Immature natural killer cell (primary cell): ENCODE results near the gene RNF146. TPM values are rescaled to one million over a fixed set of nuclear protein-coding genes. Genes with fewer than 3 reads are reported as not detected.
"Not testable (repeated sequence)": the region's sequence is repeated elsewhere in the genome, so short reads cannot be mapped to it uniquely, and the experiment has no call there.

Source experiments
- DNase-seq, 3 donors: peaks; one replicate each; pipeline ENCODE4 v3.0.0; 2022; ENCODE audit warnings: mixed read lengths in 1 of 3
- H3K27ac Mint-ChIP-seq, 6 donors: one replicate each; pipeline ENCODE4 v1.8.0; 2020; ENCODE audit warnings: mixed read lengths in 6 of 6, mild to moderate bottlenecking in 5 of 6, inconsistent platforms in 4 of 6, moderate library complexity in 3 of 6
- H3K27me3 Mint-ChIP-seq, 3 donors: one replicate each; pipeline ENCODE4 v1.8.0; 2020 to 2021; ENCODE audit warnings: low read depth in 3 of 3, mild to moderate bottlenecking in 3 of 3, mixed read lengths in 3 of 3, moderate library complexity in 3 of 3, inconsistent platforms in 1 of 3
- H3K36me3 Mint-ChIP-seq, 3 donors: one replicate each; pipeline ENCODE4 v1.8.0; 2020; ENCODE audit warnings: mixed read lengths in 3 of 3, inconsistent platforms in 2 of 3, mild to moderate bottlenecking in 2 of 3
- H3K4me1 Mint-ChIP-seq, 2 donors: one replicate each; pipeline ENCODE4 v1.8.0; 2020; ENCODE audit warnings: inconsistent platforms in 2 of 2, mild to moderate bottlenecking in 2 of 2, mixed read lengths in 2 of 2, moderate library complexity in 1 of 2
- H3K4me3 Mint-ChIP-seq, 5 donors: one replicate each; pipeline ENCODE4 v1.8.0; 2020; ENCODE audit warnings: mild to moderate bottlenecking in 5 of 5, mixed read lengths in 5 of 5, inconsistent platforms in 3 of 5, moderate library complexity in 3 of 5
- H3K9me3 Mint-ChIP-seq, 6 donors: one replicate each; pipeline ENCODE4 v1.8.0; 2020; ENCODE audit warnings: mild to moderate bottlenecking in 6 of 6, mixed read lengths in 6 of 6, inconsistent platforms in 4 of 6, moderate library complexity in 3 of 6
- polyA plus RNA-seq, 3 donors: library from polyadenylated mRNA; unstranded; fragments of 300-500 nt; fragmentation: Illumina TruSeq; gene quantifications; one replicate each; pipeline ENCODE4 v1.2.3, GENCODE V29; 2021

RNF146 gene, protein sequence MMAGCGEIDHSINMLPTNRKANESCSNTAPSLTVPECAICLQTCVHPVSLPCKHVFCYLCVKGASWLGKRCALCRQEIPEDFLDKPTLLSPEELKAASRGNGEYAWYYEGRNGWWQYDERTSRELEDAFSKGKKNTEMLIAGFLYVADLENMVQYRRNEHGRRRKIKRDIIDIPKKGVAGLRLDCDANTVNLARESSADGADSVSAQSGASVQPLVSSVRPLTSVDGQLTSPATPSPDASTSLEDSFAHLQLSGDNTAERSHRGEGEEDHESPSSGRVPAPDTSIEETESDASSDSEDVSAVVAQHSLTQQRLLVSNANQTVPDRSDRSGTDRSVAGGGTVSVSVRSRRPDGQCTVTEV
- 10 to 100 TPM; 11.3 to 26.9 (median 25.1) TPM for polyA plus RNA-seq

GRCh38 chr6:127266178-127266891, at the start of gene RNF146:
Gene RNF146, plus strand, starts transcription at chr6:127266864. Its CDS starts 13,475 bp downstream, at chr6:127280339.
- peak; percentile 80 to 82 (median 82) for DNase-seq
- peaks cover 5 to 13% (median 8%) of the 10 kb centered on the region in 3 donors for H3K27me3 Mint-ChIP-seq
- H3K4me1 Mint-ChIP-seq, result peaks cover 41 to 53% of the 10 kb centered on the region in 2 donors
- H3K4me3 Mint-ChIP-seq, result peak within 1 kb of the TSS; percentile 92 to 100 (median 98)
- no peaks in the 10 kb centered on the region for H3K9me3 Mint-ChIP-seq
- no peaks in the 10 kb centered on the region for H3K36me3 Mint-ChIP-seq
- H3K27ac Mint-ChIP-seq, result peak within 1 kb of the TSS; percentile 96 to 100 (median 99)

DNA sequence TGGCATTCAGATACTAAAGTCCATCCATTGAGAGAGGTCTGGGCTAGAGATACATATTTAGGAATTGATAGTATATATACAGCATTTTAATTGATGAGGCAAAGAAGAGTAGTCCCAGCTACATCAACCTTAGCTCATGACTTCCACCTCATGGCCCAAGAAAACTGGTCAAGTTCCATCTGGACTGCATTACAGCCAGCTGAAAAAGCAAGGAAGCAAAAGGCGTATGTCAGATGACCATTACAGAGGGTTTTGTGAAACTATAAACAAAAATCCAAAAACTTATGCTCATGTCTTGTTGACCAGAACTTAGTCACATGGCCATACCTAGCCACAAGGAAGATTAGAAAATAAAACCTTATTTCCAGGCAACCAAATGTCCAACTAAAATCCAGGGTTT, 46.8 kb upstream of the RNF146 start:
- Mint-ChIP-seq H3K36me3 (no peaks in the 10 kb centered on the region), H3K27me3 (peaks cover 0 to 8% (median 2%) of the 10 kb centered on the region in 3 donors), H3K9me3 (peaks cover 0 to 3% (median 0%) of the 10 kb centered on the region in 6 donors), H3K4me1 (no peaks in the 10 kb centered on the region), H3K4me3 (no peak overlapping the region), H3K27ac (no peak overlapping the region)
- no peak for DNase-seq

- Mint-ChIP-seq H3K36me3 (no peaks in the 10 kb centered on the region), H3K27me3 (peaks cover 0 to 8% (median 2%) of the 10 kb centered on the region in 3 donors), H3K4me3 (no peak overlapping the region), H3K27ac (no peak overlapping the region), H3K9me3 (peaks cover 0 to 3% (median 0%) of the 10 kb centered on the region in 6 donors), H3K4me1 (no peaks in the 10 kb centered on the region)
- no peak for DNase-seq
These were observed 45.5 kb upstream of the RNF146 start for GRCh38 chr6:127221201-127221600.

DNA sequence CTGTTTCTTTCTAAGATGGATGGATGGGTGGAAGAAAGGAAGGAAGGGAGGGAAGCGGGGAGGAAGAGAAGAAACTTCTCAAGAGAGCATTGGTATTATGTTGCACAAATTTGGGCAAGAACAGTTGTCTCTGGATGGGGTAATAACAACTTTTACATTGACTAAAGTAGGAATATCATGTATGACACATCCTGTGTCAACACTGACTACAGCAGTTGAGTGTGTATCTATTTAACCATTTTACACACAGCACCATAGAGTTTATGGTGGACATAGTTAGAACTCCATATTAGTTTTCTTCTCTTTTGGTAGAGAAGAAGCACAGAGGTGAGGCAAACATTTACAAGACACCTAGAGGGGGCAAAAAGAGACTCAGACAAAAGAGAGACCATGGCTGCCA, 44.2 kb upstream of the RNF146 start:
- Mint-ChIP-seq H3K4me3 (no peak overlapping the region), H3K4me1 (no peaks in the 10 kb centered on the region), H3K36me3 (no peaks in the 10 kb centered on the region), H3K9me3 (peaks cover 0 to 2% (median 0%) of the 10 kb centered on the region in 6 donors), H3K27ac (no peak overlapping the region), H3K27me3 (peaks cover 0 to 5% (median 2%) of the 10 kb centered on the region in 3 donors)
- no peak for DNase-seq

GRCh38 chr6:127225497-127225896, 41.2 kb upstream of the RNF146 start:
- DNase-seq, result no peak
- H3K4me3 Mint-ChIP-seq, result no peak overlapping the region
- H3K36me3 Mint-ChIP-seq, result no peaks in the 10 kb centered on the region
- H3K9me3 Mint-ChIP-seq, result peaks cover 0 to 3% (median under 1%) of the 10 kb centered on the region in 6 donors
- no peak overlapping the region for H3K27ac Mint-ChIP-seq
- H3K4me1 Mint-ChIP-seq, result no peaks in the 10 kb centered on the region
- peaks cover 0 to 13% (median 2%) of the 10 kb centered on the region in 3 donors for H3K27me3 Mint-ChIP-seq

DNA sequence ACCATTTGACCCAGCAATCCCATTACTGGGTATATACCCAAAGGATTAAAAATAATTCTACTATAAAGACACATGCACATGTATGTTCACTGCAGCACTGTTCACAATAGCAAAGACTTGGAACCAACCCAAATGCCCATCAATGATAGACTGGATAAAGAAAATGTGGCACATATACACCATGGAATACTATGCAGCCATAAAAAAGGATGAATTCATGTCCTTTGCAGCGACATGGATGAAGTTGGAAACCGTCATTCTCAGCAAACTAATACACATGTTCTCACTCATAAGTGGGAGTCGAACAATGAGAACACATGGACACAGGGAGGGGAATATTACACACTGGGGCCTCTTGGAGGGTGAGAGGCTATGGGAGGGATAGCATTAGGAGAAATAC, 32.8 kb upstream of the RNF146 start:
- DNase-seq, H3K27ac Mint-ChIP-seq, H3K4me3 Mint-ChIP-seq, H3K4me1 Mint-ChIP-seq, H3K36me3 Mint-ChIP-seq: not testable (repeated sequence)
- peaks cover 2 to 30% (median 8%) of the 10 kb centered on the region in 6 donors for H3K9me3 Mint-ChIP-seq
- H3K27me3 Mint-ChIP-seq, result peaks cover 0 to 11% (median 2%) of the 10 kb centered on the region in 3 donors

- DNase-seq, result no peak
- Mint-ChIP-seq H3K4me3 (no peak overlapping the region), H3K27ac (no peak overlapping the region), H3K9me3 (peaks cover 0 to 4% (median 0%) of the 10 kb centered on the region in 6 donors), H3K36me3 (no peaks in the 10 kb centered on the region), H3K4me1 (no peaks in the 10 kb centered on the region), H3K27me3 (peaks cover 2 to 5% (median 3%) of the 10 kb centered on the region in 3 donors)
These were observed 23.2 kb upstream of the RNF146 start for GRCh38 chr6:127243501-127243900.

- Mint-ChIP-seq H3K4me1 (no peaks in the 10 kb centered on the region), H3K27me3 (peaks cover 0 to 6% (median 3%) of the 10 kb centered on the region in 3 donors), H3K4me3 (no peak overlapping the region), H3K27ac (no peak overlapping the region), H3K9me3 (no peaks in the 10 kb centered on the region), H3K36me3 (no peaks in the 10 kb centered on the region)
- DNase-seq, result no peak
These were observed 19.3 kb upstream of the RNF146 start for GRCh38 chr6:127247114-127248096.

GRCh38 chr6:127249621-127250020, 17.0 kb upstream of the RNF146 start:
- Mint-ChIP-seq H3K27ac (no peak overlapping the region), H3K4me3 (no peak overlapping the region), H3K27me3 (peaks cover 0 to 6% (median 3%) of the 10 kb centered on the region in 3 donors), H3K36me3 (no peaks in the 10 kb centered on the region), H3K4me1 (no peaks in the 10 kb centered on the region), H3K9me3 (no peaks in the 10 kb centered on the region)
- DNase-seq, result no peak

GRCh38 chr6:127255286-127255685, 11.4 kb upstream of the RNF146 start:
- Mint-ChIP-seq H3K36me3 (no peaks in the 10 kb centered on the region), H3K9me3 (no peaks in the 10 kb centered on the region), H3K4me1 (no peaks in the 10 kb centered on the region), H3K27ac (no peak overlapping the region), H3K4me3 (no peak overlapping the region), H3K27me3 (peaks cover 3 to 5% (median 3%) of the 10 kb centered on the region in 3 donors)
- no peak for DNase-seq

- DNase-seq, result no peak
- no peaks in the 10 kb centered on the region for H3K36me3 Mint-ChIP-seq
- H3K9me3 Mint-ChIP-seq, result no peaks in the 10 kb centered on the region
- no peak overlapping the region for H3K4me3 Mint-ChIP-seq
- H3K27ac Mint-ChIP-seq, result no peak overlapping the region
- peaks cover 15 to 19% of the 10 kb centered on the region in 2 donors for H3K4me1 Mint-ChIP-seq
- H3K27me3 Mint-ChIP-seq, result peaks cover 8 to 14% (median 13%) of the 10 kb centered on the region in 3 donors
These were observed 3.8 kb upstream of the RNF146 start for GRCh38 chr6:127262896-127263295.

- no peak overlapping the region for H3K27ac Mint-ChIP-seq
- H3K4me3 Mint-ChIP-seq, result no peak overlapping the region
These were observed 3.2 kb upstream of the RNF146 start for GRCh38 chr6:127263481-127263880.

More at GRCh38 chr6:127263481-127263880, 3.2 kb upstream of the RNF146 start:
- no peaks in the 10 kb centered on the region for H3K36me3 Mint-ChIP-seq
- DNase-seq, result no peak
- H3K4me1 Mint-ChIP-seq, result peaks cover 21 to 25% of the 10 kb centered on the region in 2 donors
- H3K27me3 Mint-ChIP-seq, result peaks cover 8 to 14% (median 13%) of the 10 kb centered on the region in 3 donors
- no peaks in the 10 kb centered on the region for H3K9me3 Mint-ChIP-seq
